Measurements from ENCODE around the gene FOXG1. TPM values are rescaled to one million over a fixed set of nuclear protein-coding genes. Genes with fewer than 3 reads are reported as not detected.

Gene FOXG1
- total RNA-seq, 1 donor from 2014 or later: 0.18 TPM

- peak overlapping the region; percentile 67 for H3K4me2 ChIP-seq (ENCODE audit: low read length)
- H3K27ac Mint-ChIP-seq (ENCODE audit: unreplicated experiment): peak overlapping the region; percentile 55
Measured at GRCh38 chr14:28762303-28762954, 4.2 kb upstream of the FOXG1 start.

GRCh38 chr14:28762955-28763326 is 3.6 kb upstream of the FOXG1 start:
- peak overlapping the region; percentile 2 for H3K9ac ChIP-seq (ENCODE audit: low read length)
- TF ChIP-seq EZH2 (IDR thresholded peaks at IDR 0.05; ENCODE audit: insufficient read depth, low read length) (no peak), CTCF (IDR thresholded peaks at IDR 0.05; ENCODE audit: insufficient read depth, low read depth, low read length) (no peak)
- H4K20me1 ChIP-seq (ENCODE audit: insufficient read depth, low read length): no peaks in the 10 kb centered on the region
- peaks cover 25% of the 10 kb centered on the region for H3K9me3 Mint-ChIP-seq (ENCODE audit: unreplicated experiment)
- no peak for FAIRE-seq
- no peaks in the 10 kb centered on the region for H3K36me3 ChIP-seq (ENCODE audit: insufficient read depth, low read length)
- H3K27me3 ChIP-seq (ENCODE audit: insufficient read depth, low read length): peaks cover 78% of the 10 kb centered on the region
- no peak overlapping the region for H3K4me3 Mint-ChIP-seq (ENCODE audit: unreplicated experiment)
- peak overlapping the region; percentile 67 for H3K4me2 ChIP-seq (ENCODE audit: low read length)
- peaks cover 2% of the 10 kb centered on the region for H3K4me1 Mint-ChIP-seq (ENCODE audit: low read depth, unreplicated experiment)
- DNase-seq (ENCODE audit: low read depth): no peak
- H3K79me2 ChIP-seq (ENCODE audit: insufficient read depth, low read length): peaks cover 78% of the 10 kb centered on the region
- H3K4me3 ChIP-seq (ENCODE audit: insufficient read depth, low read depth, low read length): no peak overlapping the region
- H3K27ac ChIP-seq (ENCODE audit: low read depth, low read length): no peak overlapping the region
- no peaks in the 10 kb centered on the region for H3K36me3 Mint-ChIP-seq (ENCODE audit: low read depth, unreplicated experiment)
- no peak overlapping the region for H2AFZ ChIP-seq (ENCODE audit: low read depth, low read length)
- H3K27me3 Mint-ChIP-seq (ENCODE audit: low read depth, unreplicated experiment): peaks cover 80% of the 10 kb centered on the region
- peaks cover 8% of the 10 kb centered on the region for H3K4me1 ChIP-seq (ENCODE audit: insufficient read depth, low read length)
- no peaks in the 10 kb centered on the region for H3K9me3 ChIP-seq (ENCODE audit: insufficient read depth, low read depth, low read length)
- no peak overlapping the region for H3K27ac Mint-ChIP-seq (ENCODE audit: unreplicated experiment)

More at GRCh38 chr14:28762303-28762954, 4.2 kb upstream of the FOXG1 start:
- Histone ChIP-seq H3K27ac (ENCODE audit: low read depth, low read length) (no peak overlapping the region), H3K79me2 (ENCODE audit: insufficient read depth, low read length) (peaks cover 80% of the 10 kb centered on the region), H3K9ac (ENCODE audit: low read length) (peak overlapping the region; percentile 2), H3K36me3 (ENCODE audit: insufficient read depth, low read length) (no peaks in the 10 kb centered on the region), H3K27me3 (ENCODE audit: insufficient read depth, low read length) (peaks cover 80% of the 10 kb centered on the region), H4K20me1 (ENCODE audit: insufficient read depth, low read length) (no peaks in the 10 kb centered on the region), H2AFZ (ENCODE audit: low read depth, low read length) (no peak overlapping the region), H3K4me1 (ENCODE audit: insufficient read depth, low read length) (peaks cover 8% of the 10 kb centered on the region), H3K4me3 (ENCODE audit: insufficient read depth, low read depth, low read length) (no peak overlapping the region), H3K9me3 (ENCODE audit: insufficient read depth, low read depth, low read length) (no peaks in the 10 kb centered on the region)
- no peak for DNase-seq (ENCODE audit: low read depth)
- FAIRE-seq: no peak
- no peaks in the 10 kb centered on the region for H3K36me3 Mint-ChIP-seq (ENCODE audit: low read depth, unreplicated experiment)
- TF ChIP-seq CTCF (IDR thresholded peaks at IDR 0.05; ENCODE audit: insufficient read depth, low read depth, low read length) (no peak), EZH2 (IDR thresholded peaks at IDR 0.05; ENCODE audit: insufficient read depth, low read length) (no peak)
- peaks cover 82% of the 10 kb centered on the region for H3K27me3 Mint-ChIP-seq (ENCODE audit: low read depth, unreplicated experiment)
- peaks cover 2% of the 10 kb centered on the region for H3K4me1 Mint-ChIP-seq (ENCODE audit: low read depth, unreplicated experiment)
- peaks cover 23% of the 10 kb centered on the region for H3K9me3 Mint-ChIP-seq (ENCODE audit: unreplicated experiment)
- H3K4me3 Mint-ChIP-seq (ENCODE audit: unreplicated experiment): no peak overlapping the region

- Mint-ChIP-seq H3K27ac (ENCODE audit: unreplicated experiment) (no peak overlapping the region), H3K4me1 (ENCODE audit: low read depth, unreplicated experiment) (peaks cover 2% of the 10 kb centered on the region), H3K4me3 (ENCODE audit: unreplicated experiment) (no peak overlapping the region), H3K27me3 (ENCODE audit: low read depth, unreplicated experiment) (peaks cover 80% of the 10 kb centered on the region), H3K36me3 (ENCODE audit: low read depth, unreplicated experiment) (no peaks in the 10 kb centered on the region), H3K9me3 (ENCODE audit: unreplicated experiment) (peaks cover 33% of the 10 kb centered on the region)
- Histone ChIP-seq H3K9ac (ENCODE audit: low read length) (peak overlapping the region; percentile 78), H3K4me3 (ENCODE audit: insufficient read depth, low read depth, low read length) (peak overlapping the region; percentile 31), H4K20me1 (ENCODE audit: insufficient read depth, low read length) (peaks cover 5% of the 10 kb centered on the region), H3K9me3 (ENCODE audit: insufficient read depth, low read depth, low read length) (no peaks in the 10 kb centered on the region), H3K27me3 (ENCODE audit: insufficient read depth, low read length) (peaks cover 77% of the 10 kb centered on the region), H3K4me2 (ENCODE audit: low read length) (peak overlapping the region; percentile 86), H3K27ac (ENCODE audit: low read depth, low read length) (no peak overlapping the region), H3K36me3 (ENCODE audit: insufficient read depth, low read length) (no peaks in the 10 kb centered on the region), H3K4me1 (ENCODE audit: insufficient read depth, low read length) (peaks cover 8% of the 10 kb centered on the region), H3K79me2 (ENCODE audit: insufficient read depth, low read length) (peaks cover 78% of the 10 kb centered on the region), H2AFZ (ENCODE audit: low read depth, low read length) (no peak overlapping the region)
- FAIRE-seq (no peak), DNase-seq (ENCODE audit: low read depth) (no peak)
- TF ChIP-seq CTCF (IDR thresholded peaks at IDR 0.05; ENCODE audit: insufficient read depth, low read depth, low read length) (no peak), EZH2 (IDR thresholded peaks at IDR 0.05; ENCODE audit: insufficient read depth, low read length) (no peak)
Measured at GRCh38 chr14:28763751-28764256, 2.8 kb upstream of the FOXG1 start.

Data from astrocyte (in vitro differentiated cells and primary cell).